ENCODE data around the gene SYNGAP1. TPM values are rescaled to one million over a fixed set of nuclear protein-coding genes. Genes with fewer than 3 reads are reported as not detected.

Gene SYNGAP1
- total and polyA plus RNA-seq, 2 of the 4 experiments (the other 2 are of a cell fraction), result 1.4 to 17.0 TPM

DNA sequence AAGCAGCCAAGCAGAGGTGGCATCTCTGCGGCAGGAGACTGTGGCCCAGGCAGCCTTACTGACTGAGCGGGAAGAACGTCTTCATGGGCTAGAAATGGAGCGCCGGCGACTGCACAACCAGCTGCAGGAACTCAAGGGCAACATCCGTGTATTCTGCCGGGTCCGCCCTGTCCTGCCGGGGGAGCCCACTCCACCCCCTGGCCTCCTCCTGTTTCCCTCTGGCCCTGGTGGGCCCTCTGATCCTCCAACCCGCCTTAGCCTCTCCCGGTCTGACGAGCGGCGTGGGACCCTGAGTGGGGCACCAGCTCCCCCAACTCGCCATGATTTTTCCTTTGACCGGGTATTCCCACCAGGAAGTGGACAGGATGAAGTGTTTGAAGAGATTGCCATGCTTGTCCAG lies 15.0 kb upstream of the SYNGAP1 start:
- H3K4me3 ChIP-seq (ENCODE audit: insufficient read depth, low read depth, low read length), result no peak overlapping the region
- H3K36me3 ChIP-seq (ENCODE audit: control insufficient read depth, insufficient read depth, low read length), result peaks cover 21% of the 10 kb centered on the region
- dilution Hi-C loops (cut with HindIII; ENCODE audit: low sequenced_read_pairs, unreplicated experiment) (no loop called here), intact Hi-C loops (cut with micrococcal nuclease) (no loop called here), in situ Hi-C loops (cut with MboI; ENCODE audit: low sequenced_read_pairs) (no loop called here)
- no peak overlapping the region for H4K8ac ChIP-seq (ENCODE audit: low read depth in 2 of 2, low read length in 2 of 2)
- H4K91ac ChIP-seq (ENCODE audit: insufficient read depth, low read depth, low read length), result no peak overlapping the region
- ChIA-PET CTCF (no interaction called here), POLR2A (ENCODE audit: unreplicated experiment) (no interaction called here)
- H4K20me1 ChIP-seq (ENCODE audit: insufficient read depth, low read length), result no peaks in the 10 kb centered on the region; the same call in 1 of the 2 replicates
- H3K9me1 ChIP-seq (ENCODE audit: insufficient read depth, low read length), result no peaks in the 10 kb centered on the region
- H3K4ac ChIP-seq (ENCODE audit: low read depth, low read length), result no peak overlapping the region
- no peak overlapping the region for H4K5ac ChIP-seq (ENCODE audit: low read depth, low read length)
- H3K27me3 ChIP-seq (ENCODE audit: control insufficient read depth, insufficient read depth, low read length), result no peaks in the 10 kb centered on the region
- peaks cover 20 to 42% of the 10 kb centered on the region in 2 experiments for H3K79me1 ChIP-seq (ENCODE audit: low read depth in 1 of 2, low read length in 2 of 2)
- H3K9ac ChIP-seq (ENCODE audit: low read depth, low read length), result no peak overlapping the region
- no peak overlapping the region for H2AK9ac ChIP-seq (replicated peaks; ENCODE audit: low read depth, low read length, poor library complexity)
- H2AFZ ChIP-seq (replicated peaks; ENCODE audit: low read length, poor library complexity), result no peak overlapping the region
- H3K56ac ChIP-seq (ENCODE audit: extremely low read depth, insufficient read depth, low read length), result no peak overlapping the region
- no peak overlapping the region for H3K14ac ChIP-seq (replicated peaks; ENCODE audit: low read depth, low read length)
- no peak overlapping the region for H2BK15ac ChIP-seq (ENCODE audit: low read depth, low read length)
- H2BK120ac ChIP-seq (ENCODE audit: low read depth, low read length), result no peak overlapping the region
- H3K23ac ChIP-seq (ENCODE audit: low read depth, low read length), result no peak overlapping the region
- no peaks in the 10 kb centered on the region for H3K4me1 ChIP-seq (ENCODE audit: control insufficient read depth, insufficient read depth, low read length)
- H3K9me3 ChIP-seq (ENCODE audit: control insufficient read depth, insufficient read depth, low read length), result no peaks in the 10 kb centered on the region
- no peak overlapping the region for H3K27ac ChIP-seq (ENCODE audit: insufficient read depth, low read length)
- H3K4me2 ChIP-seq (ENCODE audit: low read depth, low read length), result no peak overlapping the region
- no peak for ATAC-seq (ENCODE audit: low read depth)
- H2BK5ac ChIP-seq (ENCODE audit: low read depth, low read length, poor library complexity, severe bottlenecking), result no peak overlapping the region
- TF ChIP-seq CEBPB (IDR thresholded peaks at IDR 0.05; ENCODE audit: low read depth, low read length), result no peak
- no peak overlapping the region for H2BK20ac ChIP-seq (ENCODE audit: low read depth, low read length)
- H2AK5ac ChIP-seq (ENCODE audit: low read depth, low read length), result no peak overlapping the region
- BruUV-seq (replicated peaks), result no TSS peak
- DNase-seq, result no peak
- WGBS, 2 experiments (ENCODE audit: extremely low coverage in 2 of 2, insufficient read length in 1 of 2), result 85% methylated on average over 9 of the region's 17 CpGs; no CpG with 5 or more reads in 1 of the 2 experiments
- no peak overlapping the region for H3K18ac ChIP-seq (ENCODE audit: low read depth, low read length)
